ENCODE data around the gene KRI1.

DNA sequence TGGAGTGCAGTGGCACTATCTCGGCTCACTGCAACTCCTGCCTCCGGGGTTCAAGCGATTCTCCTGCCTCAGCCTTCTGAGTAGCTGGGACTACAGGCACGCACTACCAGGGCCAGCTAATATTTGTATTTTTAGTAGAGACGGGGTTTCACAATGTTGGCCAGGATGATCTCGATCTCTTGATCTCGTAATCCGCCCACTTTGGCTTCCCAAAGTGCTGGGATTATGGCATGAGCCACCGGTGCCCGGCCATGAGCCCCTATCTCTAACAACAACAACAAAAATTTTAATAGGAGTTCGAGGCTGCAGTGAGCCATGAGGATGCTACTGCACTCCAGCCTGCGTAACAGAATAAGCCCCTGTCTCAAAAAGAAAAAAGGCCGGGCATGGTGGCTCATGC is 16.3 kb upstream of the KRI1 start:
- TF ChIP-seq EZH2 (IDR thresholded peaks at IDR 0.05), result no peak
- TF ChIP-seq POLR2AphosphoS5 (IDR thresholded peaks at IDR 0.05; ENCODE audit: borderline replicate concordance, low read depth, low read length), result no peak

Measured in SK-N-MC (cell line).